HEK293T (cell line): Measurements from ENCODE around the gene RBBP4.

Experiments
- ARNT ChIP-seq: fragments of 450-650 bp; IDR thresholded peaks from 2 replicates; pipeline ENCODE4 v1.6.1; 2017; ENCODE audit warnings: mild to moderate bottlenecking
- BHLHE40 ChIP-seq: fragments of 450-650 bp; IDR thresholded peaks from 2 replicates; pipeline ENCODE4 v1.6.1; 2016; ENCODE audit warnings: mild to moderate bottlenecking, moderate library complexity, borderline replicate concordance
- CTBP1 ChIP-seq: fragments of 450-650 bp; IDR thresholded peaks from 2 replicates; pipeline ENCODE4 v1.6.1; 2016; ENCODE audit warnings: borderline replicate concordance
- FOXK2 ChIP-seq: fragments of 450-650 bp; IDR thresholded peaks from 2 replicates; pipeline ENCODE4 v1.6.1; 2016; ENCODE audit warnings: mild to moderate bottlenecking
- FOXM1 ChIP-seq: fragments of 450-650 bp; IDR thresholded peaks from 2 replicates; pipeline ENCODE4 v1.6.1; 2017; ENCODE audit warnings: mild to moderate bottlenecking, borderline replicate concordance
- TARDBP ChIP-seq: fragments of 450-650 bp; IDR thresholded peaks from 2 replicates; pipeline ENCODE4 v1.6.1; 2016
- ZNF384 ChIP-seq: fragments of 450-650 bp; IDR thresholded peaks from 2 replicates; pipeline ENCODE4 v1.6.1; 2016

- no peak for TF ChIP-seq TARDBP
- no peak for TF ChIP-seq BHLHE40
- no peak for TF ChIP-seq FOXM1
- no peak for TF ChIP-seq ARNT
- no peak for TF ChIP-seq ZNF384
- TF ChIP-seq CTBP1 = no peak
- TF ChIP-seq FOXK2 = no peak
Observed at GRCh38 chr1:32623775-32624174, 27.2 kb upstream of the RBBP4 start.
